PFSK-1 (cell line): Measurements from ENCODE around the gene SLC24A3.

ENCODE experiments used
- FOXP2 ChIP-seq: optimal IDR thresholded peaks from 2 replicates; pipeline ENCODE3; 2011; ENCODE audit warnings: borderline replicate concordance, control low read depth, inconsistent platforms; ENCODE audit not compliant: insufficient read depth; ENCODE audit errors: extremely low read length, extremely low read depth
- POLR2AphosphoS5 ChIP-seq: IDR thresholded peaks from 2 replicates; pipeline ENCODE4 v1.6.1; 2012; ENCODE audit warnings: low read depth, mild to moderate bottlenecking, control low read depth, low read length, moderate library complexity
- REST ChIP-seq, 2 experiments: IDR thresholded peaks; 2 replicates each; pipeline versions ENCODE4 v1.6.1 to v1.8.0; 2011 to 2012; ENCODE audit warnings: low read depth in 2 of 2, low read length in 2 of 2, control low read depth in 1 of 2, inconsistent platforms in 1 of 2, mild to moderate bottlenecking in 1 of 2, moderate library complexity in 1 of 2; ENCODE audit not compliant: insufficient read depth in 1 of 2
- SIN3A ChIP-seq: IDR thresholded peaks from 2 replicates; pipeline ENCODE4 v1.6.1; 2012; ENCODE audit warnings: mild to moderate bottlenecking, low read length, moderate library complexity, borderline replicate concordance; ENCODE audit not compliant: insufficient read depth
- TAF1 ChIP-seq: IDR thresholded peaks from 2 replicates; pipeline ENCODE4 v1.6.1; 2012; ENCODE audit warnings: low read length, control low read depth, borderline replicate concordance; ENCODE audit not compliant: insufficient read depth

SLC24A3 gene

GRCh38 chr20:19688031-19688806, 475.8 kb downstream of the SLC24A3 start:
- no peak for TF ChIP-seq FOXP2
- no peak for TF ChIP-seq REST (IDR thresholded peaks at IDR 0.05; ENCODE audit: insufficient read depth in 1 of 2, low read depth in 2 of 2, low read length in 2 of 2)
- TF ChIP-seq SIN3A, result no peak
- TF ChIP-seq POLR2AphosphoS5, result no peak
- no peak for TF ChIP-seq TAF1

DNA sequence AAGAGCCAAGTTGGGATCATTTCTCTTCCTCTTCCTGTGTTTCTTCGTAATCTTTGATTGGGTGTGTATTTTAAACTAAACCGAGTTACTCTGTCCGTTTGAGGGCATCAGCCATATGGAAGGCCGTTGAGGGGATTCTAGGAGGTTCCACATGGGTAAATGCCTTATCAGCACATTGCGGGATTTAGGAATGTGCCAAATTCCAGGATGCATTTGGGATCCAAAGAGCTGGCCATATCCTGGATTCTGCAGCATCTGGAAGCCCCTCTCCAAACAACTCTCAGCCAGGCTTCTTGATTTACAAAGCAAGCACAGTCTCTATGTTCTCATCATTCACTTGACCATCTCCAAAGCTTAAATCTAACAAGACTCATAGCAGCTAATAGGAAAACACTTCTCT, 478.0 kb downstream of the SLC24A3 start:
- TF ChIP-seq POLR2AphosphoS5 (no peak), SIN3A (no peak), FOXP2 (no peak), REST (IDR thresholded peaks at IDR 0.05; ENCODE audit: insufficient read depth in 1 of 2, low read depth in 2 of 2, low read length in 2 of 2) (no peak), TAF1 (no peak)

- TF ChIP-seq REST (IDR thresholded peaks at IDR 0.05; ENCODE audit: insufficient read depth in 1 of 2, low read depth in 2 of 2, low read length in 2 of 2) (no peak), FOXP2 (no peak), SIN3A (no peak), POLR2AphosphoS5 (no peak), TAF1 (no peak)
Observed at GRCh38 chr20:19691125-19691524, 478.7 kb downstream of the SLC24A3 start.

DNA sequence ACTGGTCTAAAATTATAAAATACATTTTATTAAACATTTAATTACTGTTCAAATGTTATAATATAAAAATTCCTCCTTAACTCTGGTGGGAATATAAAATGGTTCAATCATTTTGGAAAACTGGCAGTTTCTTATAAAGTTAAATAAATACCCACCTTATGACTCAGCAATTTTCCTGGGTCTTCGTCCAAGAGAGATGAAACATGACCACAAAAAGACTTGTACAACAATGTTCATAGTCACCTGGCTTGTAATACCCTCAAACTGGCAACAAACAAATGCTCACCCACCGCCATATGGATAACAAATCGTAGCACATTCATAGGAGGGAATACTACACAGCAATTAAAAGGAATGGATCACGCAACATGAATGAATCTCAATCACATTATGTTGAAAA, 479.7 kb downstream of the SLC24A3 start:
- TF ChIP-seq TAF1, result no peak
- no peak for TF ChIP-seq SIN3A
- TF ChIP-seq FOXP2, result no peak
- no peak for TF ChIP-seq REST (IDR thresholded peaks at IDR 0.05; ENCODE audit: insufficient read depth in 1 of 2, low read depth in 2 of 2, low read length in 2 of 2)
- TF ChIP-seq POLR2AphosphoS5, result no peak
